Natural killer cell treated with Interleukin-12 subunit alpha and Interleukin-12 subunit beta and Interleukin-15 and Interleukin-18, amount 100 ng/mL, for 72 hours (primary cell): ENCODE data around the gene TMEM60. TPM values are rescaled to one million over a fixed set of nuclear protein-coding genes. Genes with fewer than 3 reads are reported as not detected.

Experiments
- ATAC-seq, 2 donors: fragments of 150-1000 bp; cut with Tn5 transposase in 1 of 2; sonication (Bioruptor Pico), chemical (Tn5 transposase) in 1 of 2; 2 replicates each; pipeline ENCODE4 v1.10.0; 2021
- DNase-seq: peaks from one replicate; pipeline ENCODE4 v3.0.0; 2022; ENCODE audit warnings: low spot score
- H3K27ac Mint-ChIP-seq, 2 donors: 1 replicate in 1 of 2; 2 replicates in 1 of 2; pipeline ENCODE4 v1.8.0; 2022; ENCODE audit warnings: mixed read lengths in 2 of 2, mild to moderate bottlenecking in 1 of 2, moderate library complexity in 1 of 2
- H3K27me3 Mint-ChIP-seq, 2 donors: 1 replicate in 1 of 2; 2 replicates in 1 of 2; pipeline ENCODE4 v1.8.0; 2022; ENCODE audit warnings: mixed read lengths in 2 of 2
- H3K36me3 Mint-ChIP-seq: one replicate; pipeline ENCODE4 v1.8.0; 2022; ENCODE audit warnings: mixed read lengths
- H3K4me1 Mint-ChIP-seq, 2 donors: 1 replicate in 1 of 2; 2 replicates in 1 of 2; pipeline ENCODE4 v1.8.0; 2022; ENCODE audit warnings: low read depth in 2 of 2, mixed read lengths in 2 of 2, mild to moderate bottlenecking in 1 of 2
- H3K4me3 Mint-ChIP-seq: one replicate; pipeline ENCODE4 v1.8.0; 2022; ENCODE audit warnings: mixed read lengths
- H3K9me3 Mint-ChIP-seq: 2 replicates; pipeline ENCODE4 v1.8.0; 2022; ENCODE audit warnings: mixed read lengths
- total RNA-seq, 2 donors: library from RNA; stranded (reverse); gene quantifications; one replicate each; pipeline ENCODE4 v1.2.3, GENCODE V29; 2022

TMEM60 gene
- total RNA-seq, 2 donors from 2014 or later, result 6.7 to 8.8 TPM

DNA sequence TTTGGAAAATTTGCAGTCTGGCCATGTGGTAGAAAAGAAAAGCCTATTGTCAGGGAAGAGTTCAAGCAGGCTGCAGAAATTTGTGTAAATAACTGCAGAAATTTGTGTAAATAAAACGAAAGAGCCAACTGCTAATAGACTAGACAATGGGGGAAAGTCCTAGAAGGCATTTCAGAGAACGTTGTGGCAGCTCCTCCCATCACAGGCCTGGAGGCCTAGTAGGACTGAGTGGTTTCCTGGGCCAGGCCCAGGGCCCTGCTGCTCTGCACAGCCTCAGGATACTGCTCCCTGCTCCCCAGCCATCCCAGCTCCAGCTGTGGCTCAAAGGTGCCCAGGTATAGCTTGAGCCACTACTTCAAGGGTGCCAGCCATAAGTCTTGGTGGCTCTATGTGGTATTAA lies 51.1 kb downstream of the TMEM60 start:
- Mint-ChIP-seq H3K4me3 (no peak overlapping the region), H3K27ac (peak overlapping the region in 1 of 2 donors; percentile 57), H3K36me3 (peaks cover 5% of the 10 kb centered on the region), H3K27me3 (no peaks in the 10 kb centered on the region), H3K9me3 (no peaks in the 10 kb centered on the region), H3K4me1 (peaks cover 18 to 33% of the 10 kb centered on the region in 2 donors)
- DNase-seq, result no peak
- ATAC-seq, result no peak

DNA sequence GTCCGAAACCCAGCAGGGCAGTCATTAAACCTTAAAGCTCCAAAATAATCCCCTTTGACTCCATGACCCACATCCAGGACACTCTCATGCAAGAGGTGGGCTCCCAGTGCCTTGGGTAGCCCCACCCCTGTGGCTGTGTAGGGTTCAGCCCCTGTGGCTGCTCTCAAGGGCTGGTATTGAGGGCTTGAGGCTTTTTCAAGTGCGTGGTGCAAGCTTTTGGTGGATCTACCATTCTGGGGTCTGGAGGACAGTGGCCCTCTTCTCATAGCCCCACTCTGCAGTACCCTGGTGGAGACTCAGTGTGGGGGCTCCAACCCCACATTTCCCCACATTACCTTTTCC lies 51.4 kb downstream of the TMEM60 start:
- Mint-ChIP-seq H3K4me1 (peaks cover 16 to 30% of the 10 kb centered on the region in 2 donors), H3K9me3 (no peaks in the 10 kb centered on the region), H3K36me3 (peaks cover 5% of the 10 kb centered on the region), H3K4me3 (no peak overlapping the region), H3K27ac (peak overlapping the region in 1 of 2 donors; percentile 43), H3K27me3 (no peaks in the 10 kb centered on the region)
- DNase-seq (no peak), ATAC-seq (no peak)

DNA sequence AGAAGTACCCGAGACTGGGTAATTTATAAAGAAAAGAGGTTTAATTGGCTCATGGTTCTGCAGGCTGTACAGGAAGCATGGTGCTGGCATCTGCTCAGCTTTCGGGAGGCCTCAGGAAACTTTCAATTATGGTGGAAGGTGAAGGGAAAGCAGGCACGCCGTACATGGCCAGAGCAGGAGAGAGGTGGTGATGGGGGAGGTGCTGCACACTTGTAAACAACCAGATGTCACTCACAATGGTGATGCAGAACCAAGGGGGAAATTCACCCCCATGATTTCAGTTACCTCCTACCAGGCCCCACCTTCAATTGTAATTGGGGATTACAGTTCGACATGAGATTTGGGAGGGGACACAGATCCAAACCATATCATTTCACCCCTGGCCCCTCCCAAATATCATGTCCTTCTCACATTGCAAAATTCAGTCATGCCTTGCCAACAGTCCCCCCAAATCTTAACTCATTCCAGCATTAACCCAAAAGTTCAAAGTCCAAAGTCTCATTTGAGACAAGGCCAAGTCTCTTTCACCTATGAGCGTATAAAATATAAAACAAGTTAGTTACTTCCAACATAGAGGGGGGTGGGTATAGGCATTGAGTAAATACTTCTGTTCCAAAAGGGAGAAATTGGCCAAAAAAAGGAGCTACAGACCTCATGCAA lies 51.9 kb downstream of the TMEM60 start:
- Mint-ChIP-seq H3K36me3 (peaks cover 5% of the 10 kb centered on the region), H3K9me3 (no peaks in the 10 kb centered on the region), H3K4me3 (no peak overlapping the region), H3K4me1 (peaks cover 16 to 30% of the 10 kb centered on the region in 2 donors), H3K27ac (peak overlapping the region in 1 of 2 donors; percentile 43), H3K27me3 (no peaks in the 10 kb centered on the region)
- ATAC-seq, result no peak
- DNase-seq, result no peak

DNA sequence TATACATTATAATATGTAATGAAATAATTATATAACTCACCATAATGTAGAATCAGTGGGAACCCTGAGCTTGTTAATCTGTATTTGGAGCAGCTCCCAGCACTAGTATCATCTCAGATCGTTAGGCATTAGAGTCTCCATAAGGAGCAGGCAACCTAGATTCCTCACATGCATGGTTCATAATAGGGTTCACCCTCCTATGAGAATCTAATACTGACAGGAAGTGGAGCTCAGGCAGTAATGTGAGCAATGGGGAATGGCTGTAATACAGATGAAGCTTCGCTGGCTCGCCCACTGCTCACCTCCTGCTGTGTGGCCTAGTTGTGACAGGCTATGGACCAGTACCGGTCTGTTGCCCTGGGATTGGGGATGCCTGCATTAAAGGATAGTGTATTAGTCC lies 52.5 kb downstream of the TMEM60 start:
- peaks cover 4% of the 10 kb centered on the region for H3K36me3 Mint-ChIP-seq
- H3K4me1 Mint-ChIP-seq, result peaks cover 16 to 28% of the 10 kb centered on the region in 2 donors
- H3K27ac Mint-ChIP-seq, result peak overlapping the region in 1 of 2 donors; percentile 43
- ATAC-seq (no peak), DNase-seq (no peak)
- H3K9me3 Mint-ChIP-seq, result no peaks in the 10 kb centered on the region
- no peak overlapping the region for H3K4me3 Mint-ChIP-seq
- H3K27me3 Mint-ChIP-seq, result no peaks in the 10 kb centered on the region

Other genes starting within 250 kb of the TMEM60 start
- gene RSBN1L, start 102.0 kb downstream of the TMEM60 start, total RNA-seq, result 10 to 100 TPM; 19.0 to 21.2 TPM
- 10 to 100 TPM; 21.8 to 33.7 TPM for gene PHTF2, start 339 bp upstream of the TMEM60 start, total RNA-seq